ENCODE data around the gene C2orf49. TPM values are rescaled to one million over a fixed set of nuclear protein-coding genes. Genes with fewer than 3 reads are reported as not detected.

C2orf49 gene
- total RNA-seq, 1 donor from 2014 or later = 12.2 TPM

- Histone ChIP-seq H3K9me3 (no peaks in the 10 kb centered on the region), H3K4me3 (peak overlapping the region; percentile 69 to 73), H3K4me1 (peaks cover 0 to 13% of the 10 kb centered on the region in 2 donors), H3K27ac (peak overlapping the region; percentile 94 to 96), H3K36me3 (peaks cover 4 to 32% of the 10 kb centered on the region in 2 donors), H3K27me3 (no peaks in the 10 kb centered on the region)
- TF ChIP-seq, protein P1, sequence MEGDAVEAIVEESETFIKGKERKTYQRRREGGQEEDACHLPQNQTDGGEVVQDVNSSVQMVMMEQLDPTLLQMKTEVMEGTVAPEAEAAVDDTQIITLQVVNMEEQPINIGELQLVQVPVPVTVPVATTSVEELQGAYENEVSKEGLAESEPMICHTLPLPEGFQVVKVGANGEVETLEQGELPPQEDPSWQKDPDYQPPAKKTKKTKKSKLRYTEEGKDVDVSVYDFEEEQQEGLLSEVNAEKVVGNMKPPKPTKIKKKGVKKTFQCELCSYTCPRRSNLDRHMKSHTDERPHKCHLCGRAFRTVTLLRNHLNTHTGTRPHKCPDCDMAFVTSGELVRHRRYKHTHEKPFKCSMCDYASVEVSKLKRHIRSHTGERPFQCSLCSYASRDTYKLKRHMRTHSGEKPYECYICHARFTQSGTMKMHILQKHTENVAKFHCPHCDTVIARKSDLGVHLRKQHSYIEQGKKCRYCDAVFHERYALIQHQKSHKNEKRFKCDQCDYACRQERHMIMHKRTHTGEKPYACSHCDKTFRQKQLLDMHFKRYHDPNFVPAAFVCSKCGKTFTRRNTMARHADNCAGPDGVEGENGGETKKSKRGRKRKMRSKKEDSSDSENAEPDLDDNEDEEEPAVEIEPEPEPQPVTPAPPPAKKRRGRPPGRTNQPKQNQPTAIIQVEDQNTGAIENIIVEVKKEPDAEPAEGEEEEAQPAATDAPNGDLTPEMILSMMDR (IDR thresholded peaks at IDR 0.05) = no peak
- no peak for DNase-seq (ENCODE audit: low spot score in 2 of 2)
- intact Hi-C loops (cut with DNase I) = loop anchor here (5.0 kb wide), 2 partner anchors 301 to 854 kb away; partner anchors contain the start of genes MRPS9 and UXS1
Observed at GRCh38 chr2:105338020-105338385, 663 bp downstream of the C2orf49 start.

- Histone ChIP-seq H3K27me3 (no peaks in the 10 kb centered on the region), H3K4me3 (no peak overlapping the region), H3K27ac (no peak overlapping the region), H3K4me1 (peaks cover 0 to 13% of the 10 kb centered on the region in 2 donors), H3K36me3 (peaks cover 16 to 46% of the 10 kb centered on the region in 2 donors), H3K9me3 (no peaks in the 10 kb centered on the region)
- TF ChIP-seq, protein P1 (IDR thresholded peaks at IDR 0.05) = no peak
- DNase-seq (ENCODE audit: low spot score in 2 of 2) = no peak
- intact Hi-C loops (cut with DNase I) = loop anchor here (5.0 kb wide), 2 partner anchors 302 to 853 kb away; partner anchors contain the start of genes MRPS9 and UXS1
Observed at GRCh38 chr2:105339414-105339813, 2.1 kb downstream of the C2orf49 start.

GRCh38 chr2:105344704-105345345 lies 7.5 kb downstream of the C2orf49 start:
- peaks cover 39 to 79% of the 10 kb centered on the region in 2 donors for H3K36me3 ChIP-seq
- no peaks in the 10 kb centered on the region for H3K9me3 ChIP-seq
- intact Hi-C loops (cut with DNase I) = no loop called here
- TF ChIP-seq, protein P1 (IDR thresholded peaks at IDR 0.05) = peak in 1 of 3 experiments; percentile 21
- no peak overlapping the region for H3K4me3 ChIP-seq
- H3K27ac ChIP-seq = no peak overlapping the region
- no peaks in the 10 kb centered on the region for H3K27me3 ChIP-seq
- no peaks in the 10 kb centered on the region for H3K4me1 ChIP-seq
- no peak for DNase-seq (ENCODE audit: low spot score in 2 of 2)

DNA sequence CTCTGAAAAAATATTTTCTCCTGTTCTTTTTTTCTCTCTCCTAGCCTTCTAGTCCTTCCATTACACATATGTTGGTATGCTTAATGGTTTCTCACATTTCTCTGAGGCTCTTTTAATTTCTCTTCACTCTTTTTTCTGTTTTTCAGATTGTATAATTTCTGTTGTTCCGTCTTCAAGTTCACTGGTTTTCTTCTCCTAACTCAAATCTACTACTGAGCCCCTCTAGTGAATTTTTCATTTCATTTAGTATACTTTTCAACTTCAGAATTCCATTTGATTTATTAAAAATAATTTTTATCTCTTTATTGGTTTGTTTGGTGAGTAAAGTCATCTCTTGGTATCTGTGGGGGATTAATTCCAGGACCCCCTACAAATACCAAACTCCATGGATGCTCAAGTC lies 19.8 kb downstream of the C2orf49 start:
- Histone ChIP-seq H3K27me3 (no peaks in the 10 kb centered on the region), H3K9me3 (peaks cover 5 to 15% of the 10 kb centered on the region in 2 donors), H3K27ac (no peak overlapping the region), H3K36me3 (peaks cover 51 to 77% of the 10 kb centered on the region in 2 donors), H3K4me1 (no peaks in the 10 kb centered on the region), H3K4me3 (no peak overlapping the region)
- DNase-seq (ENCODE audit: low spot score in 2 of 2) = no peak
- TF ChIP-seq, protein P1 (IDR thresholded peaks at IDR 0.05) = no peak
- intact Hi-C loops (cut with DNase I) = no loop called here

DNA sequence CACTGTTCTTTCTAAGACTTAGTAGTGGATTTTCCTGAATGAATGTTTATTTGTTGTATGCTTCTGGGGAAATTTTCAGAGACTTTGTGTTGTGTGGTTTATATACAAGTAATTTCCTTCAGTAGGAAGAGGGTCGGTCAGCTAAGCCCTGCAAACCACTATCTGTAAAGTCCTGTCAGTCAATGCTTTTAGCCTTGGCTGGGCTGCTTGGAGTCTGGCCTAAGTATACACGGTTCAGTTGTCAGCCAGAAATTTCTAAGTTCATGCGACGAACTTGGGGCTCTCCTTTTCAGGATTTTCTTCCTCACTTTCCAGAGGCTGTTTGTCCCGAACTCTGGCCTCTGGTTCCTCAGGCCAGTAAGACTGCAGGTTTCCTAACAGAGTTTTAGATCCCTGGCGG lies 21.3 kb downstream of the C2orf49 start:
- TF ChIP-seq, protein P1 (IDR thresholded peaks at IDR 0.05) = no peak
- Histone ChIP-seq H3K27me3 (no peaks in the 10 kb centered on the region), H3K36me3 (peaks cover 63 to 84% of the 10 kb centered on the region in 2 donors), H3K27ac (no peak overlapping the region), H3K4me1 (no peaks in the 10 kb centered on the region), H3K4me3 (no peak overlapping the region), H3K9me3 (peaks cover 5 to 15% of the 10 kb centered on the region in 2 donors)
- no peak for DNase-seq (ENCODE audit: low spot score in 2 of 2)
- intact Hi-C loops (cut with DNase I) = no loop called here

Data from ascending aorta (tissue), 2 donors.